ENCODE measurements around the gene CIBAR2.

GRCh38 chr16:85113913-85114312, 1.6 kb upstream of the CIBAR2 start:
- no peak for TF ChIP-seq EZH2 (IDR thresholded peaks at IDR 0.05; ENCODE audit: insufficient read depth, poor library complexity, severe bottlenecking)
- no peak for TF ChIP-seq EZH2phosphoT487 (IDR thresholded peaks at IDR 0.05; ENCODE audit: insufficient read depth, low read depth)
